Endothelial cell of umbilical vein (primary cell): ENCODE measurements around the gene DMTF1. TPM values are rescaled to one million over a fixed set of nuclear protein-coding genes. Genes with fewer than 3 reads are reported as not detected.
A peak's percentile ranks its signal among the peaks of the same experiment; 100 is the strongest.

Experiments used
- BruUV-seq: library from RNA; stranded (reverse); fragments of 400-500 nt; replicated peaks from 2 replicates; lab custom pipeline; 2021; lab: Mats Ljungman, UMichigan
- CTCF ChIA-PET: fragments of 300-600, 350-600 bp; sonication (Branson Sonifier 250); formaldehyde crosslinking; loops from one replicate; lab custom pipeline; 2021; ENCODE audit warnings: antibody characterized with exemption, inconsistent platforms; lab: Charles Lee
- POLR2A ChIA-PET: fragments of 300-600, 350-600 bp; sonication (Branson Sonifier 250); formaldehyde crosslinking; loops from one replicate; lab custom pipeline; 2021; ENCODE audit warnings: antibody characterized with exemption, inconsistent platforms; lab: Charles Lee
- DNase-seq: peaks from one replicate; pipeline ENCODE4 v3.0.0-alpha.2; 2011; ENCODE audit warnings: low read depth, low spot score
- FAIRE-seq: peaks from 2 replicates; lab custom pipeline; 2011; peaks lifted over from hg19 to GRCh38; lab: Jason Lieb, UNC
- H2AFZ ChIP-seq: 2 replicates; pipeline ENCODE4 v1.6.0; 2012; ENCODE audit warnings: low read depth, low read length, control low read depth, inconsistent platforms
- H3K27ac ChIP-seq: 2 replicates; pipeline ENCODE4 v1.5.1; 2011; ENCODE audit warnings: low read depth, mild to moderate bottlenecking, control low read depth, low read length, moderate library complexity; ENCODE audit not compliant: insufficient read depth
- H3K27me3 ChIP-seq, 2 experiments: 2 replicates each; pipeline versions ENCODE4 v1.6.0 to v1.6.1; 2011; ENCODE audit warnings: low read length in 2 of 2, mixed read lengths in 1 of 2; ENCODE audit not compliant: control insufficient read depth in 2 of 2, insufficient read depth in 2 of 2
- H3K36me3 ChIP-seq, 2 experiments: 2 replicates in 1 of 2; 3 replicates in 1 of 2; pipeline ENCODE4 v1.5.1; 2011; ENCODE audit warnings: low read length in 2 of 2, mild to moderate bottlenecking in 1 of 2, moderate library complexity in 1 of 2; ENCODE audit not compliant: control insufficient read depth in 2 of 2, insufficient read depth in 2 of 2; ENCODE audit errors: extremely low read depth in 1 of 2
- H3K4me1 ChIP-seq: 3 replicates; pipeline ENCODE4 v1.5.1; 2011; ENCODE audit warnings: mild to moderate bottlenecking, low read length; ENCODE audit not compliant: control insufficient read depth, insufficient read depth; ENCODE audit errors: extremely low read depth
- H3K4me2 ChIP-seq: 2 replicates; pipeline ENCODE4 v1.6.1; 2011; ENCODE audit warnings: low read length, control low read depth, mixed read lengths; ENCODE audit not compliant: insufficient read depth
- H3K4me3 ChIP-seq, 3 experiments: fragments of 200-600 bp in 1 of 3; sonication (generic), shearing (Covaris generic) in 1 of 3; replicated peaks in 1 of 3; 2 replicates each; pipeline ENCODE4 v1.5.1; 2011 to 2016; ENCODE audit warnings: control low read depth in 3 of 3, low read length in 3 of 3, mild to moderate bottlenecking in 2 of 3, inconsistent platforms in 1 of 3, low read depth in 1 of 3, moderate library complexity in 1 of 3; ENCODE audit not compliant: insufficient read depth in 1 of 3
- H3K79me2 ChIP-seq: 2 replicates; pipeline ENCODE4 v1.6.0; 2012; ENCODE audit warnings: low read length, inconsistent platforms; ENCODE audit not compliant: control insufficient read depth, insufficient read depth
- H3K9ac ChIP-seq: replicated peaks from 2 replicates; pipeline ENCODE3; 2011; ENCODE audit warnings: low read length, control low read depth; ENCODE audit not compliant: insufficient read depth; ENCODE audit errors: extremely low read depth
- H3K9me1 ChIP-seq: replicated peaks from 3 replicates; pipeline ENCODE4 v1.6.0; 2011; ENCODE audit warnings: mild to moderate bottlenecking, low read length; ENCODE audit not compliant: control insufficient read depth, insufficient read depth; ENCODE audit errors: extremely low read depth
- H3K9me3 ChIP-seq: replicated peaks from 2 replicates; pipeline ENCODE4 v1.5.1; 2012; ENCODE audit warnings: low read length, inconsistent platforms; ENCODE audit not compliant: control insufficient read depth, insufficient read depth
- H4K20me1 ChIP-seq: replicated peaks from 2 replicates; pipeline ENCODE3; 2011; ENCODE audit warnings: mild to moderate bottlenecking, low read length; ENCODE audit not compliant: control insufficient read depth, insufficient read depth; ENCODE audit errors: extremely low read depth
- EZH2 ChIP-seq: IDR thresholded peaks from 2 replicates; pipeline ENCODE4 v1.6.1; 2012; ENCODE audit warnings: borderline replicate concordance, low read depth, mild to moderate bottlenecking, moderate library complexity, low read length, inconsistent platforms; ENCODE audit not compliant: severe bottlenecking
- FOS ChIP-seq: IDR thresholded peaks from 2 replicates; pipeline ENCODE4 v1.6.1; 2011; ENCODE audit warnings: mild to moderate bottlenecking, low read length, moderate library complexity, borderline replicate concordance; ENCODE audit not compliant: insufficient read depth
- GATA2 ChIP-seq: IDR thresholded peaks from 2 replicates; pipeline ENCODE4 v1.7.0; 2011; ENCODE audit warnings: low read depth, mild to moderate bottlenecking, moderate library complexity, mixed read lengths, low read length; ENCODE audit not compliant: insufficient read length, insufficient read depth
- JUN ChIP-seq: IDR thresholded peaks from 2 replicates; pipeline ENCODE4 v1.6.1; 2011; ENCODE audit warnings: borderline replicate concordance, low read depth; ENCODE audit not compliant: insufficient read length, insufficient read depth
- MYC ChIP-seq: IDR thresholded peaks from one replicate; pipeline ENCODE4 v1.6.1; 2011; ENCODE audit warnings: mild to moderate bottlenecking, low read depth, low read length
- POLR2A ChIP-seq: IDR thresholded peaks from 2 replicates; pipeline ENCODE4 v1.6.1; 2012; ENCODE audit warnings: low read depth, mild to moderate bottlenecking, control low read depth, low read length
- POLR2AphosphoS5 ChIP-seq: IDR thresholded peaks from 2 replicates; pipeline ENCODE4 v1.6.1; 2012; ENCODE audit warnings: low read depth, mild to moderate bottlenecking, control low read depth, low read length, moderate library complexity; ENCODE audit not compliant: insufficient read depth
- dilution Hi-C: fragments of 300-500 bp; cut with MboI; formaldehyde crosslinking; loops from one replicate; pipeline ENCODE4 v1.15.0; 2019; ENCODE audit warnings: low sequenced_read_pairs; ENCODE audit not compliant: extremely low pct_ligation_motif_present
- intact Hi-C: fragments of 100-400 bp; cut with micrococcal nuclease; formaldehyde crosslinking; loops from one replicate; pipeline ENCODE4 v1.10.0; 2022
- polyA plus RNA-seq, 4 experiments: library from polyadenylated mRNA; depleted of rRNA in 3 of 4; stranded (reverse) in 3 of 4; unstranded in 1 of 4; fragments of >200 nt; gene quantifications; 2 replicates each; pipeline versions ENCODE4 v1.2.1 to v1.2.3, GENCODE V29; 2011 to 2012; ENCODE audit warnings: missing spikeins in 1 of 4
- total RNA-seq: library from RNA; stranded (reverse); gene quantifications from 2 replicates; pipeline ENCODE4 v1.2.3, GENCODE V29; 2021
- TF ChIP-seq, protein P1 (sequence below): IDR thresholded peaks from 2 replicates; pipeline ENCODE4 v1.6.1; 2011; ENCODE audit not compliant: insufficient read depth, insufficient read length
- TF ChIP-seq, protein P2 (sequence below), 2 donors: IDR thresholded peaks; 1 replicate in 1 of 2; 2 replicates in 1 of 2; pipeline ENCODE4 v1.5.1; 2011; ENCODE audit warnings: low read length in 2 of 2, mild to moderate bottlenecking in 2 of 2, moderate library complexity in 2 of 2, control low read depth in 1 of 2, inconsistent platforms in 1 of 2, low read depth in 1 of 2; ENCODE audit not compliant: insufficient read depth in 1 of 2; ENCODE audit errors: extremely low read depth in 1 of 2

Gene DMTF1
- total and polyA plus RNA-seq, 2 donors (not counting 3 experiments of a cell fraction or from before 2014, with no cell fraction given): 78.5 to 100.0 TPM

DNA sequence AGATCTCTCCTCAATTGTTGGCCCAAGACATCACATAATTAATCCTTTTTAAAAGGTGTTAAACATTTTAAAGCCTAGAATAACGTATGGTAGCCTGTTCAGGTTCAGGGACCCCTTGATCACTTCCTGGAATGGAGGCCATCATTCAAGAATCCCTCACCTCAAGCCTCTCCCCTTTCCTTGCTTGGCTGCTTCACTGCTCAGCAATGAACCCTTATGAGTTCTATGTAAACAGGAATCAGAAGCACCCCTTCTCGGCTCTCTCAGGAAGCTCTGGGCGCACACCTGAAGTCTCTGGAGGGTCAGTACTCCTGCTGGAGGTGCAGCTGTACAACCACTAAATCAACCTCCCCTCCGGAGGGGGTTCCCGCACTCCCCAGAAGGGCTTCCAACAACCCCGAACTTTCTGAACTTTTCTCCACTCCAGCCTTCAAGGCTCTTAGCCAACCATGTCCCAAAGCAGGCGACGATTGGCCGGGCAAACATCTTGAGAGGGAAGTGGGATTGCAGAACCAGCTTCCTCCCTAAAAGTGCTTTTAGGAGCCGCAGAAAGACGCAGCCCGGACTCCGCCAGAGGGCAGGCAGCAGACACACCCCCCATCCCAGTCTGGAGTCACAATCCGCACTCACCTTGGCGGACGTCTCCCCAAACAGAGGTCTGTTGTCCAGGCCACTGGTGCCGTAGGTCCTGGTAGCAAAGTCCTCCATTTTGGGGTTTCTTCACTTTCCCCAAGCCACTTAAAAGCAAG lies 66.7 kb downstream of the DMTF1 start:
- FAIRE-seq: peak; percentile 74
- peak overlapping the region; percentile 61 for H2AFZ ChIP-seq
- POLR2A ChIA-PET: interaction anchor here (1.1 to 2.7 kb wide), 3 partner anchors 20 to 67 kb away, joined by 3 to 15 read pairs (median 4); partner anchors contain the start of gene DMTF1
- no peaks in the 10 kb centered on the region for H3K9me3 ChIP-seq
- H4K20me1 ChIP-seq: no peaks in the 10 kb centered on the region
- H3K79me2 ChIP-seq: peaks cover 21% of the 10 kb centered on the region
- intact Hi-C loops (loop anchor here (1.0 to 5.0 kb wide), 3 partner anchors 67 to 292 kb away; partner anchors contain the start of genes DMTF1 and ELAPOR2), dilution Hi-C loops (no loop called here)
- CTCF ChIA-PET: interaction anchor here (1.0 to 2.2 kb wide), 11 partner anchors 10 to 314 kb away, joined by 3 to 9 read pairs (median 4); partner anchors contain the start of gene DMTF1
- H3K4me2 ChIP-seq: peak overlapping the region; percentile 79
- H3K36me3 ChIP-seq: no peaks in the 10 kb centered on the region
- H3K4me3 ChIP-seq: peak overlapping the region; percentile 32 to 76 (median 63)
- H3K9ac ChIP-seq: peak overlapping the region; percentile 91
- H3K27me3 ChIP-seq: peaks cover 3 to 13% of the 10 kb centered on the region in 2 experiments
- peaks cover 18% of the 10 kb centered on the region for H3K4me1 ChIP-seq
- no peak for DNase-seq
- TSS peak; percentile 11 for BruUV-seq
- TF ChIP-seq GATA2 (no peak), MYC (no peak), POLR2AphosphoS5 (no peak), JUN (no peak), POLR2A (no peak), EZH2 (no peak), FOS (no peak)
- TF ChIP-seq, protein P1, sequence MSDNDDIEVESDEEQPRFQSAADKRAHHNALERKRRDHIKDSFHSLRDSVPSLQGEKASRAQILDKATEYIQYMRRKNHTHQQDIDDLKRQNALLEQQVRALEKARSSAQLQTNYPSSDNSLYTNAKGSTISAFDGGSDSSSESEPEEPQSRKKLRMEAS: no peak
- TF ChIP-seq, protein P2, sequence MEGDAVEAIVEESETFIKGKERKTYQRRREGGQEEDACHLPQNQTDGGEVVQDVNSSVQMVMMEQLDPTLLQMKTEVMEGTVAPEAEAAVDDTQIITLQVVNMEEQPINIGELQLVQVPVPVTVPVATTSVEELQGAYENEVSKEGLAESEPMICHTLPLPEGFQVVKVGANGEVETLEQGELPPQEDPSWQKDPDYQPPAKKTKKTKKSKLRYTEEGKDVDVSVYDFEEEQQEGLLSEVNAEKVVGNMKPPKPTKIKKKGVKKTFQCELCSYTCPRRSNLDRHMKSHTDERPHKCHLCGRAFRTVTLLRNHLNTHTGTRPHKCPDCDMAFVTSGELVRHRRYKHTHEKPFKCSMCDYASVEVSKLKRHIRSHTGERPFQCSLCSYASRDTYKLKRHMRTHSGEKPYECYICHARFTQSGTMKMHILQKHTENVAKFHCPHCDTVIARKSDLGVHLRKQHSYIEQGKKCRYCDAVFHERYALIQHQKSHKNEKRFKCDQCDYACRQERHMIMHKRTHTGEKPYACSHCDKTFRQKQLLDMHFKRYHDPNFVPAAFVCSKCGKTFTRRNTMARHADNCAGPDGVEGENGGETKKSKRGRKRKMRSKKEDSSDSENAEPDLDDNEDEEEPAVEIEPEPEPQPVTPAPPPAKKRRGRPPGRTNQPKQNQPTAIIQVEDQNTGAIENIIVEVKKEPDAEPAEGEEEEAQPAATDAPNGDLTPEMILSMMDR (IDR thresholded peaks at IDR 0.05; ENCODE audit: extremely low read depth in 1 of 2, insufficient read depth in 1 of 2, low read depth in 1 of 2, low read length in 2 of 2): no peak
- no peaks in the 10 kb centered on the region for H3K9me1 ChIP-seq
- peak overlapping the region; percentile 59 for H3K27ac ChIP-seq
